ENCODE measurements around the gene LTC4S. TPM values are rescaled to one million over a fixed set of nuclear protein-coding genes. Genes with fewer than 3 reads are reported as not detected.

Gene LTC4S
- total RNA-seq, 1 donor from 2014 or later: 4.0 TPM

- Mint-ChIP-seq H3K4me1 (ENCODE audit: unreplicated experiment) (peaks cover 4% of the 10 kb centered on the region), H3K27ac (peak overlapping the region; percentile 91), H3K9me3 (no peaks in the 10 kb centered on the region), H3K4me3 (peak overlapping the region; percentile 34), H3K27me3 (no peaks in the 10 kb centered on the region), H3K36me3 (peaks cover 37% of the 10 kb centered on the region)
- TF ChIP-seq CTCF (conservative IDR thresholded peaks at IDR 0.05): no peak
- DNase-seq (ENCODE audit: extremely low spot score, unreplicated experiment): no peak
These were observed 43.6 kb downstream of the LTC4S start for GRCh38 chr5:179837076-179838011.

GRCh38 chr5:179839328-179840256 is 45.8 kb downstream of the LTC4S start:
- peak overlapping the region; percentile 76 for H3K27ac Mint-ChIP-seq
- DNase-seq (ENCODE audit: extremely low spot score, unreplicated experiment): no peak
- peaks cover 4% of the 10 kb centered on the region for H3K4me1 Mint-ChIP-seq (ENCODE audit: unreplicated experiment)
- peaks cover 34% of the 10 kb centered on the region for H3K36me3 Mint-ChIP-seq
- no peak for TF ChIP-seq CTCF (conservative IDR thresholded peaks at IDR 0.05)
- H3K4me3 Mint-ChIP-seq: no peak overlapping the region
- no peaks in the 10 kb centered on the region for H3K9me3 Mint-ChIP-seq
- no peaks in the 10 kb centered on the region for H3K27me3 Mint-ChIP-seq

- Mint-ChIP-seq H3K9me3 (peaks cover 5% of the 10 kb centered on the region), H3K27me3 (no peaks in the 10 kb centered on the region), H3K4me1 (ENCODE audit: unreplicated experiment) (peaks cover 4% of the 10 kb centered on the region), H3K4me3 (no peak overlapping the region), H3K36me3 (peaks cover 39% of the 10 kb centered on the region), H3K27ac (peak overlapping the region; percentile 66)
- no peak for TF ChIP-seq CTCF (conservative IDR thresholded peaks at IDR 0.05)
- DNase-seq (ENCODE audit: extremely low spot score, unreplicated experiment): no peak
These were observed 46.5 kb downstream of the LTC4S start for GRCh38 chr5:179840321-179840720.

GRCh38 chr5:179840766-179841165 is 47.0 kb downstream of the LTC4S start:
- Mint-ChIP-seq H3K27me3 (no peaks in the 10 kb centered on the region), H3K4me3 (no peak overlapping the region), H3K4me1 (ENCODE audit: unreplicated experiment) (peaks cover 4% of the 10 kb centered on the region), H3K27ac (peak overlapping the region; percentile 66), H3K36me3 (peaks cover 39% of the 10 kb centered on the region), H3K9me3 (peaks cover 5% of the 10 kb centered on the region)
- DNase-seq (ENCODE audit: extremely low spot score, unreplicated experiment): no peak
- TF ChIP-seq CTCF (conservative IDR thresholded peaks at IDR 0.05): no peak

- Mint-ChIP-seq H3K4me1 (ENCODE audit: unreplicated experiment) (peaks cover 2% of the 10 kb centered on the region), H3K9me3 (peaks cover 5% of the 10 kb centered on the region), H3K4me3 (no peak overlapping the region), H3K36me3 (peaks cover 38% of the 10 kb centered on the region), H3K27me3 (no peaks in the 10 kb centered on the region), H3K27ac (peak overlapping the region; percentile 66)
- no peak for TF ChIP-seq CTCF (conservative IDR thresholded peaks at IDR 0.05)
- DNase-seq (ENCODE audit: extremely low spot score, unreplicated experiment): no peak
These were observed 47.8 kb downstream of the LTC4S start for GRCh38 chr5:179841621-179842020.

Small RNAs within 50 kb of the gene (microRNA-seq; reads per million reads assigned to microRNA genes)
- gene MIR1229: 14.3 reads per million, percentile 38 among the genes with 10 or more reads in this experiment

Other genes starting within 250 kb of the LTC4S start
- 41.2 and 51.6 TPM in 2 replicates for gene RUFY1, start 243.4 kb upstream of the LTC4S start, total RNA-seq (ENCODE audit: low replicate concordance)
- gene HNRNPH1, start 170.3 kb upstream of the LTC4S start, total RNA-seq (ENCODE audit: low replicate concordance): 560 and 893 TPM in 2 replicates
- not detected in 2 replicates for gene CBY3, start 113.0 kb upstream of the LTC4S start, total RNA-seq (ENCODE audit: low replicate concordance)
- gene CANX, start 95.0 kb upstream of the LTC4S start, total RNA-seq (ENCODE audit: low replicate concordance): 597 and 598 TPM in 2 replicates
- 32.9 and 42.6 TPM in 2 replicates for gene MAML1, start 61.2 kb upstream of the LTC4S start, total RNA-seq (ENCODE audit: low replicate concordance)
- gene MGAT4B, start 12.9 kb downstream of the LTC4S start, total RNA-seq (ENCODE audit: low replicate concordance): 169 and 211 TPM in 2 replicates
- gene SQSTM1, start 26.9 kb downstream of the LTC4S start, total RNA-seq (ENCODE audit: low replicate concordance): 133 and 191 TPM in 2 replicates
- 31.1 and 47.6 TPM in 2 replicates for gene MRNIP, start 64.8 kb downstream of the LTC4S start, total RNA-seq (ENCODE audit: low replicate concordance)
- gene TBC1D9B, start 113.9 kb downstream of the LTC4S start, total RNA-seq (ENCODE audit: low replicate concordance): 105 and 114 TPM in 2 replicates